ENCODE measurements around the gene MBNL1.

MBNL1 gene

DNA sequence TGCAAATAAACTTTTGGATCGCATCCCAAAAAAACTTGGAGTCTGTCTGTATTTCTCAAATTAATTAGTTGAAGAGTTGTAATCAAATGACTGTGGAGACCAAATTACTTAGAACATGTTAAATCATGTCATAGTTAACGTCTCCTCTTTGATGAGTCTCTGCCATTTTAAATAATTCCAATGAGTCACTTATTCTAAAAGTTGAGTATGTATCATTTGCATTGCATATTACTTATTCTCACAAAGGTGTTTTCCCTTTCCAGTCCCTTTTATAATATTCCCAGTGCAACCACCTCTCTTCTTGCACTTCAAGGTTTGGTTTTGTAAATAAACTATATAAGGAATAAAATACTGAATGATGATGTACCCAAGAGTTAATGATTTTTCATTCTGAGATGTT, 36.0 kb upstream of the MBNL1 start:
- TF ChIP-seq RARB (CRISPR knock-in tag; IDR thresholded peaks at IDR 0.05) (no peak), OSR1 (CRISPR knock-in tag; IDR thresholded peaks at IDR 0.05) (no peak), ESRRG (CRISPR knock-in tag; IDR thresholded peaks at IDR 0.05) (no peak), ZNF8 (CRISPR knock-in tag; IDR thresholded peaks at IDR 0.05) (no peak), CSDC2 (CRISPR knock-in tag; IDR thresholded peaks at IDR 0.05) (no peak), PPARA (CRISPR knock-in tag; IDR thresholded peaks at IDR 0.05; ENCODE audit: borderline replicate concordance) (no peak), TOX (CRISPR knock-in tag; IDR thresholded peaks at IDR 0.05; ENCODE audit: borderline replicate concordance) (no peak), TCF4 (CRISPR knock-in tag; IDR thresholded peaks at IDR 0.05; ENCODE audit: borderline replicate concordance) (no peak), ZNF70 (CRISPR knock-in tag; IDR thresholded peaks at IDR 0.05) (no peak), ZFP30 (CRISPR knock-in tag; IDR thresholded peaks at IDR 0.05) (no peak)
- TF ChIP-seq, protein P1, sequence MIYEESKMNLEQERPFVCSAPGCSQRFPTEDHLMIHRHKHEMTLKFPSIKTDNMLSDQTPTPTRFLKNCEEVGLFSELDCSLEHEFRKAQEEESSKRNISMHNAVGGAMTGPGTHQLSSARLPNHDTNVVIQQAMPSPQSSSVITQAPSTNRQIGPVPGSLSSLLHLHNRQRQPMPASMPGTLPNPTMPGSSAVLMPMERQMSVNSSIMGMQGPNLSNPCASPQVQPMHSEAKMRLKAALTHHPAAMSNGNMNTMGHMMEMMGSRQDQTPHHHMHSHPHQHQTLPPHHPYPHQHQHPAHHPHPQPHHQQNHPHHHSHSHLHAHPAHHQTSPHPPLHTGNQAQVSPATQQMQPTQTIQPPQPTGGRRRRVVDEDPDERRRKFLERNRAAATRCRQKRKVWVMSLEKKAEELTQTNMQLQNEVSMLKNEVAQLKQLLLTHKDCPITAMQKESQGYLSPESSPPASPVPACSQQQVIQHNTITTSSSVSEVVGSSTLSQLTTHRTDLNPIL (CRISPR knock-in tag; IDR thresholded peaks at IDR 0.05; ENCODE audit: low read depth) = no peak
- TF ChIP-seq, protein P2, sequence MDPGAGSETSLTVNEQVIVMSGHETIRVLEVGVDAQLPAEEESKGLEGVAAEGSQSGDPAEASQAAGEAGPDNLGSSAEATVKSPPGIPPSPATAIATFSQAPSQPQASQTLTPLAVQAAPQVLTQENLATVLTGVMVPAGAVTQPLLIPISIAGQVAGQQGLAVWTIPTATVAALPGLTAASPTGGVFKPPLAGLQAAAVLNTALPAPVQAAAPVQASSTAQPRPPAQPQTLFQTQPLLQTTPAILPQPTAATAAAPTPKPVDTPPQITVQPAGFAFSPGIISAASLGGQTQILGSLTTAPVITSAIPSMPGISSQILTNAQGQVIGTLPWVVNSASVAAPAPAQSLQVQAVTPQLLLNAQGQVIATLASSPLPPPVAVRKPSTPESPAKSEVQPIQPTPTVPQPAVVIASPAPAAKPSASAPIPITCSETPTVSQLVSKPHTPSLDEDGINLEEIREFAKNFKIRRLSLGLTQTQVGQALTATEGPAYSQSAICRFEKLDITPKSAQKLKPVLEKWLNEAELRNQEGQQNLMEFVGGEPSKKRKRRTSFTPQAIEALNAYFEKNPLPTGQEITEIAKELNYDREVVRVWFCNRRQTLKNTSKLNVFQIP (CRISPR knock-in tag; IDR thresholded peaks at IDR 0.05; ENCODE audit: borderline replicate concordance, low read depth) = no peak
- ATAC-seq = no peak

DNA sequence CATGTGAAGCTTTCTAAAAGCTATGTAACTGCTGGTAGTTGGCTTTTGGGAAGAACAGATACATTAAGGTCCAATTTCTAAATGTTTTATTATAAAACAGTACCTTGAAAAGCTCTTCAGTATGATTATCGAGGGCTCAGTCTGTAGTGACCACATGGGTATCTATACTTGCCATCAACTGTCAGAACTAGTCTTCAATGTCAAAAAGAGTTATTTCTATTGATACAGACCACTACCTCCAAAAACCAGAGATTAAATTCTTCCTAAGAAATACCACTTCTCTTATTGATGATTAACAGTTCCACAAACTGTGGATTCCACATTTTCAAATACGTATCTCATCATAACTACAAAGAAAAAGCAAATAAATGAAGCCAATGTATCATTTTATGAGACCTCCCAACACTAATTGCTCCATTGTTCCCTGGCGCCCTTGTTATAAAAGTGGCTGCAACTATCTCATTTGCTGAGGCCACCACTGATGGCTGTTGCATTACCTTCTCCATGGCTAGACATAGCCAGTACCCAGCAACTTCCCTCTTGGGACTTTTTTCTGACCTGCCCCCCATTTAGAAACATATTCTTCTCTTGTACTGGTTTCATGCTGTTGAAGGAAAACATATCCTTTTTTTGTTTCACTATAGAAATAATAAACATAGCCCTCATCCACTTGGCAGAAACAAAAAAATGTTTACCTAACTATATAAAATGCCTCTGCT, 33.9 kb upstream of the MBNL1 start:
- ATAC-seq = no peak
- no peak for TF ChIP-seq ARNTL (CRISPR knock-in tag; IDR thresholded peaks at IDR 0.05; ENCODE audit: borderline replicate concordance, low read depth)
- TF ChIP-seq SNAI2 (CRISPR knock-in tag; IDR thresholded peaks at IDR 0.05) = no peak
- TF ChIP-seq ZFP3 (CRISPR knock-in tag; IDR thresholded peaks at IDR 0.05) = no peak
- no peak for TF ChIP-seq GLIS3 (CRISPR knock-in tag; IDR thresholded peaks at IDR 0.05)
- TF ChIP-seq, protein P1 (CRISPR knock-in tag; IDR thresholded peaks at IDR 0.05; ENCODE audit: low read depth) = no peak
- TF ChIP-seq ZNF565 (CRISPR knock-in tag; conservative IDR thresholded peaks at IDR 0.05; ENCODE audit: low read depth) = no peak
- no peak for TF ChIP-seq PPARA (CRISPR knock-in tag; IDR thresholded peaks at IDR 0.05; ENCODE audit: borderline replicate concordance)
- no peak for TF ChIP-seq TCF4 (CRISPR knock-in tag; IDR thresholded peaks at IDR 0.05; ENCODE audit: borderline replicate concordance)
- TF ChIP-seq, protein P3, sequence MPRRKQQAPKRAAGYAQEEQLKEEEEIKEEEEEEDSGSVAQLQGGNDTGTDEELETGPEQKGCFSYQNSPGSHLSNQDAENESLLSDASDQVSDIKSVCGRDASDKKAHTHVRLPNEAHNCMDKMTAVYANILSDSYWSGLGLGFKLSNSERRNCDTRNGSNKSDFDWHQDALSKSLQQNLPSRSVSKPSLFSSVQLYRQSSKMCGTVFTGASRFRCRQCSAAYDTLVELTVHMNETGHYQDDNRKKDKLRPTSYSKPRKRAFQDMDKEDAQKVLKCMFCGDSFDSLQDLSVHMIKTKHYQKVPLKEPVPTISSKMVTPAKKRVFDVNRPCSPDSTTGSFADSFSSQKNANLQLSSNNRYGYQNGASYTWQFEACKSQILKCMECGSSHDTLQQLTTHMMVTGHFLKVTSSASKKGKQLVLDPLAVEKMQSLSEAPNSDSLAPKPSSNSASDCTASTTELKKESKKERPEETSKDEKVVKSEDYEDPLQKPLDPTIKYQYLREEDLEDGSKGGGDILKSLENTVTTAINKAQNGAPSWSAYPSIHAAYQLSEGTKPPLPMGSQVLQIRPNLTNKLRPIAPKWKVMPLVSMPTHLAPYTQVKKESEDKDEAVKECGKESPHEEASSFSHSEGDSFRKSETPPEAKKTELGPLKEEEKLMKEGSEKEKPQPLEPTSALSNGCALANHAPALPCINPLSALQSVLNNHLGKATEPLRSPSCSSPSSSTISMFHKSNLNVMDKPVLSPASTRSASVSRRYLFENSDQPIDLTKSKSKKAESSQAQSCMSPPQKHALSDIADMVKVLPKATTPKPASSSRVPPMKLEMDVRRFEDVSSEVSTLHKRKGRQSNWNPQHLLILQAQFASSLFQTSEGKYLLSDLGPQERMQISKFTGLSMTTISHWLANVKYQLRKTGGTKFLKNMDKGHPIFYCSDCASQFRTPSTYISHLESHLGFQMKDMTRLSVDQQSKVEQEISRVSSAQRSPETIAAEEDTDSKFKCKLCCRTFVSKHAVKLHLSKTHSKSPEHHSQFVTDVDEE (CRISPR knock-in tag; IDR thresholded peaks at IDR 0.05) = no peak
- TF ChIP-seq, protein P4, sequence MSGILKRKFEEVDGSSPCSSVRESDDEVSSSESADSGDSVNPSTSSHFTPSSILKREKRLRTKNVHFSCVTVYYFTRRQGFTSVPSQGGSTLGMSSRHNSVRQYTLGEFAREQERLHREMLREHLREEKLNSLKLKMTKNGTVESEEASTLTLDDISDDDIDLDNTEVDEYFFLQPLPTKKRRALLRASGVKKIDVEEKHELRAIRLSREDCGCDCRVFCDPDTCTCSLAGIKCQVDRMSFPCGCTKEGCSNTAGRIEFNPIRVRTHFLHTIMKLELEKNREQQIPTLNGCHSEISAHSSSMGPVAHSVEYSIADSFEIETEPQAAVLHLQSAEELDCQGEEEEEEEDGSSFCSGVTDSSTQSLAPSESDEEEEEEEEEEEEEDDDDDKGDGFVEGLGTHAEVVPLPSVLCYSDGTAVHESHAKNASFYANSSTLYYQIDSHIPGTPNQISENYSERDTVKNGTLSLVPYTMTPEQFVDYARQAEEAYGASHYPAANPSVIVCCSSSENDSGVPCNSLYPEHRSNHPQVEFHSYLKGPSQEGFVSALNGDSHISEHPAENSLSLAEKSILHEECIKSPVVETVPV (CRISPR knock-in tag; IDR thresholded peaks at IDR 0.05) = no peak
- no peak for TF ChIP-seq RARB (CRISPR knock-in tag; IDR thresholded peaks at IDR 0.05)
- no peak for TF ChIP-seq TOX (CRISPR knock-in tag; IDR thresholded peaks at IDR 0.05; ENCODE audit: borderline replicate concordance)
- TF ChIP-seq ISL1 (CRISPR knock-in tag; IDR thresholded peaks at IDR 0.05) = no peak
- no peak for TF ChIP-seq ZFP30 (CRISPR knock-in tag; IDR thresholded peaks at IDR 0.05)
- TF ChIP-seq, protein P5, sequence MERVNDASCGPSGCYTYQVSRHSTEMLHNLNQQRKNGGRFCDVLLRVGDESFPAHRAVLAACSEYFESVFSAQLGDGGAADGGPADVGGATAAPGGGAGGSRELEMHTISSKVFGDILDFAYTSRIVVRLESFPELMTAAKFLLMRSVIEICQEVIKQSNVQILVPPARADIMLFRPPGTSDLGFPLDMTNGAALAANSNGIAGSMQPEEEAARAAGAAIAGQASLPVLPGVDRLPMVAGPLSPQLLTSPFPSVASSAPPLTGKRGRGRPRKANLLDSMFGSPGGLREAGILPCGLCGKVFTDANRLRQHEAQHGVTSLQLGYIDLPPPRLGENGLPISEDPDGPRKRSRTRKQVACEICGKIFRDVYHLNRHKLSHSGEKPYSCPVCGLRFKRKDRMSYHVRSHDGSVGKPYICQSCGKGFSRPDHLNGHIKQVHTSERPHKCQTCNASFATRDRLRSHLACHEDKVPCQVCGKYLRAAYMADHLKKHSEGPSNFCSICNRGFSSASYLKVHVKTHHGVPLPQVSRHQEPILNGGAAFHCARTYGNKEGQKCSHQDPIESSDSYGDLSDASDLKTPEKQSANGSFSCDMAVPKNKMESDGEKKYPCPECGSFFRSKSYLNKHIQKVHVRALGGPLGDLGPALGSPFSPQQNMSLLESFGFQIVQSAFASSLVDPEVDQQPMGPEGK (CRISPR knock-in tag; IDR thresholded peaks at IDR 0.05; ENCODE audit: borderline replicate concordance) = no peak
- TF ChIP-seq ZC3H10 (CRISPR knock-in tag; IDR thresholded peaks at IDR 0.05) = no peak
- no peak for TF ChIP-seq ESRRG (CRISPR knock-in tag; IDR thresholded peaks at IDR 0.05)
